Mucosa of stomach (tissue), 1 donor: ENCODE results near the gene MED27.
A peak's percentile ranks its signal among the peaks of the same experiment; 100 is the strongest.

Experiments
- H3K27me3 ChIP-seq: one replicate; pipeline ENCODE4 v1.7.0; 2013; ENCODE audit warnings: mild to moderate bottlenecking, low read length; ENCODE audit not compliant: control insufficient read depth, insufficient read depth
- H3K36me3 ChIP-seq: one replicate; pipeline ENCODE4 v1.7.0; 2013; ENCODE audit warnings: low read length; ENCODE audit not compliant: control insufficient read depth, insufficient read depth
- H3K4me1 ChIP-seq: one replicate; pipeline ENCODE4 v1.7.0; 2013; ENCODE audit warnings: mild to moderate bottlenecking, low read length; ENCODE audit not compliant: control insufficient read depth, insufficient read depth
- H3K4me3 ChIP-seq: one replicate; pipeline ENCODE4 v1.7.0; 2013; ENCODE audit warnings: low read length
- H3K9ac ChIP-seq: one replicate; pipeline ENCODE4 v1.7.0; 2013; ENCODE audit warnings: mild to moderate bottlenecking, low read length, moderate library complexity
- H3K9me3 ChIP-seq: one replicate; pipeline ENCODE4 v1.7.0; 2013; ENCODE audit warnings: mild to moderate bottlenecking, low read length, moderate library complexity; ENCODE audit not compliant: control insufficient read depth
- donor health status: Pancreatic carcinoma.

MED27 gene

GRCh38 chr9:132108728-132109127, 29.1 kb upstream of the MED27 start:
- Histone ChIP-seq H3K9ac (no peak overlapping the region), H3K36me3 (no peaks in the 10 kb centered on the region), H3K4me1 (no peaks in the 10 kb centered on the region), H3K27me3 (no peaks in the 10 kb centered on the region), H3K4me3 (no peak overlapping the region), H3K9me3 (no peaks in the 10 kb centered on the region)

GRCh38 chr9:132099741-132100407, 20.2 kb upstream of the MED27 start:
- no peaks in the 10 kb centered on the region for H3K27me3 ChIP-seq
- H3K4me1 ChIP-seq = no peaks in the 10 kb centered on the region
- no peak overlapping the region for H3K9ac ChIP-seq
- H3K4me3 ChIP-seq = no peak overlapping the region
- no peaks in the 10 kb centered on the region for H3K9me3 ChIP-seq
- no peaks in the 10 kb centered on the region for H3K36me3 ChIP-seq

- Histone ChIP-seq H3K36me3 (no peaks in the 10 kb centered on the region), H3K27me3 (no peaks in the 10 kb centered on the region), H3K4me3 (no peak overlapping the region)
Measured at GRCh38 chr9:132099167-132099566, 19.5 kb upstream of the MED27 start.

GRCh38 chr9:132094314-132094791, 14.7 kb upstream of the MED27 start:
- H3K9ac ChIP-seq = no peak overlapping the region
- no peaks in the 10 kb centered on the region for H3K36me3 ChIP-seq
- no peaks in the 10 kb centered on the region for H3K4me1 ChIP-seq
- H3K4me3 ChIP-seq = no peak overlapping the region
- H3K27me3 ChIP-seq = no peaks in the 10 kb centered on the region
- no peaks in the 10 kb centered on the region for H3K9me3 ChIP-seq

More at GRCh38 chr9:132099167-132099566, 19.5 kb upstream of the MED27 start:
- Histone ChIP-seq H3K4me1 (no peaks in the 10 kb centered on the region), H3K9ac (no peak overlapping the region), H3K9me3 (no peaks in the 10 kb centered on the region)

- Histone ChIP-seq H3K27me3 (no peaks in the 10 kb centered on the region), H3K4me3 (no peak overlapping the region), H3K36me3 (no peaks in the 10 kb centered on the region), H3K4me1 (no peaks in the 10 kb centered on the region), H3K9me3 (no peaks in the 10 kb centered on the region), H3K9ac (no peak overlapping the region)
Measured at GRCh38 chr9:132090771-132091170, 11.1 kb upstream of the MED27 start.

GRCh38 chr9:132087438-132088030, 7.9 kb upstream of the MED27 start:
- no peaks in the 10 kb centered on the region for H3K9me3 ChIP-seq
- H3K4me3 ChIP-seq = no peak overlapping the region
- H3K27me3 ChIP-seq = no peaks in the 10 kb centered on the region
- no peaks in the 10 kb centered on the region for H3K36me3 ChIP-seq
- H3K9ac ChIP-seq = no peak overlapping the region
- no peaks in the 10 kb centered on the region for H3K4me1 ChIP-seq

- no peak overlapping the region for H3K4me3 ChIP-seq
- no peaks in the 10 kb centered on the region for H3K27me3 ChIP-seq
- H3K36me3 ChIP-seq = no peaks in the 10 kb centered on the region
- H3K4me1 ChIP-seq = peaks cover 11% of the 10 kb centered on the region
- no peak overlapping the region for H3K9ac ChIP-seq
- H3K9me3 ChIP-seq = no peaks in the 10 kb centered on the region
Measured at GRCh38 chr9:132082188-132082587, 2.5 kb upstream of the MED27 start.

GRCh38 chr9:132078699-132079356, 839 bp downstream of the MED27 start:
- H3K4me1 ChIP-seq = peaks cover 11% of the 10 kb centered on the region
- no peaks in the 10 kb centered on the region for H3K9me3 ChIP-seq
- peak overlapping the region; percentile 70 for H3K9ac ChIP-seq
- no peaks in the 10 kb centered on the region for H3K27me3 ChIP-seq
- peak overlapping the region; percentile 70 for H3K4me3 ChIP-seq
- peaks cover 6% of the 10 kb centered on the region for H3K36me3 ChIP-seq

GRCh38 chr9:132077881-132078698, 1.6 kb downstream of the MED27 start:
- Histone ChIP-seq H3K9ac (peak overlapping the region; percentile 70), H3K4me3 (peak overlapping the region; percentile 70), H3K36me3 (peaks cover 6% of the 10 kb centered on the region), H3K4me1 (peaks cover 11% of the 10 kb centered on the region), H3K9me3 (no peaks in the 10 kb centered on the region), H3K27me3 (no peaks in the 10 kb centered on the region)

GRCh38 chr9:132075853-132076252, 3.8 kb downstream of the MED27 start:
- H3K27me3 ChIP-seq = no peaks in the 10 kb centered on the region
- H3K36me3 ChIP-seq = peaks cover 6% of the 10 kb centered on the region
- H3K4me1 ChIP-seq = peaks cover 11% of the 10 kb centered on the region
- no peak overlapping the region for H3K4me3 ChIP-seq
- no peaks in the 10 kb centered on the region for H3K9me3 ChIP-seq
- H3K9ac ChIP-seq = no peak overlapping the region

- Histone ChIP-seq H3K9me3 (no peaks in the 10 kb centered on the region), H3K9ac (no peak overlapping the region), H3K4me3 (no peak overlapping the region), H3K27me3 (no peaks in the 10 kb centered on the region), H3K36me3 (peaks cover 6% of the 10 kb centered on the region), H3K4me1 (peaks cover 11% of the 10 kb centered on the region)
Measured at GRCh38 chr9:132074736-132075135, 4.9 kb downstream of the MED27 start.
